GM19023 (cell line): ENCODE measurements around the gene XYLT1.
A peak's percentile ranks its signal among the peaks of the same experiment; 100 is the strongest.
"Not testable (repeated sequence)": the region's sequence is repeated elsewhere in the genome, so short reads cannot be mapped to it uniquely, and the experiment has no call there.

Experiments
- ATAC-seq: cut with Tn5 transposase; IDR thresholded peaks from one replicate; pipeline ENCODE4 v1.9.1; 2021; ENCODE audit warnings: mild to moderate bottlenecking, moderate library complexity; ENCODE audit not compliant: unreplicated experiment

The XYLT1 gene

GRCh38 chr16:17313793-17314547, 156.8 kb downstream of the XYLT1 start:
- no peak for ATAC-seq

DNA sequence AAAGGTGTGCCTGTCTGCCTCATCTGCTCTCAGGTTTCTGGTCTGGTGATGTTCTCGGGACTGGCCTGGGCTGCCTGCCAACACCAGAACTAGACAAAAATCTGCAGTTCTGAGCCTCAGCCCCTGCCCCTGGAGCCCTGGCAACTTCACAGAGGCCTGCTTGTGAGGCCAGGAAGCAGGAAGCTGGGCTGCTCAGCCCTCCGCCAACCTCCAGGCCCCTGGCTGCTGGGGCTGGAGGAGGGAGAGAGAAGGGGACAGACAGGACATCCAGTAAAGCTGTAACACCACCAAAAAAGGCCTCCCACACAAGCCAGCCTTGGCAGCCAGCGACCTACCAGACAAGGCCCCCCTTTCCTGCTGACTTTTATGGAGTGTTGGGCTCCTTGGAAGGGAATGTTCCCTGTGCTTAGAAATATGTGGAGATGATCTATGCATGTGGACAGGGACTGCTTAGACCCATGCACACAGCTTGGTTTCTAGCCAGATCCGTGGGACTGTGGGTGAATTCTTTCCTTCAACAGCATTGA, 157.6 kb downstream of the XYLT1 start:
- ATAC-seq: no peak

- ATAC-seq: no peak
Observed at GRCh38 chr16:17312094-17312710, 158.6 kb downstream of the XYLT1 start.

GRCh38 chr16:17311333-17312093, 159.2 kb downstream of the XYLT1 start:
- no peak for ATAC-seq

DNA sequence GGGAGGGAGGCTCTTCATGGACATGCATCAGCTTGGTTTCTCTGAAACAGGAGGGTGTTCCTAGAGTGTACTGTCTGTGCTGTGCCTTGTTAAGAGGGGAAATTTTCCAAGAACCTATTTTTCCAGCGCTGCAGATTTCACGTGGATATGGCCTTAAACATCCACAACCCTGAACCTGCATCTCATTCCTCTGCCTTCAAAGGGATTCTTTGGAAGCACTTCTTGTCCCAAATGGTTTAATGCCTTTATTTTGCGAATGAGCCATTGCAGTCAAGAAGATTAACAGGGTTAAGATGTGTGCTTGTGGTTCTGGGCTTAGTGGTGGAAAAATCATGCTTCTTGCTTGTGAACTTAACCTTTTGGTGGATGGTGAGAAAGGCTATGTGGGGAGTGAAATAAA, 161.2 kb downstream of the XYLT1 start:
- ATAC-seq: no peak

GRCh38 chr16:17308186-17308585, 162.6 kb downstream of the XYLT1 start:
- no peak for ATAC-seq

- ATAC-seq: no peak
Observed at GRCh38 chr16:17307504-17307903, 163.3 kb downstream of the XYLT1 start.

- no peak for ATAC-seq
Observed at GRCh38 chr16:17306745-17307144, 164.0 kb downstream of the XYLT1 start.

DNA sequence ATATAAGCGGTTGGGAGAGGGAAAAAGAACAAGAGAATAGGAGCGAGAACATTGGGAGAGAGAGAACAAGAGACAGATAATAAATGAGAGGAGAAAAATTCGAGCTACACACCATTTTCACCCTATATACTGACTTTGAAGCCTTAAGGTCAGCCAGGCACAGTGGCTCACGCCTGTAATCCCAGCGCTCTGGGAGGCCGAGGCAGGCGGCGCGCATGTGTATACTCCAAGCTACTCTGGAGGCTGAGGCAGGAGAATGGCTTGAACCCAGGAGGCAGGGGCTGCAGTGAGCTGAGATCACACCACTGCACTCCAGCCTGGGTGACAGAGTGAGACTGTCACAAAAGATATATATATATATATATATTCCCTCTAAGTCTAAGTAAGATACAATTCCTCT, 164.5 kb downstream of the XYLT1 start:
- not testable (repeated sequence) for ATAC-seq

DNA sequence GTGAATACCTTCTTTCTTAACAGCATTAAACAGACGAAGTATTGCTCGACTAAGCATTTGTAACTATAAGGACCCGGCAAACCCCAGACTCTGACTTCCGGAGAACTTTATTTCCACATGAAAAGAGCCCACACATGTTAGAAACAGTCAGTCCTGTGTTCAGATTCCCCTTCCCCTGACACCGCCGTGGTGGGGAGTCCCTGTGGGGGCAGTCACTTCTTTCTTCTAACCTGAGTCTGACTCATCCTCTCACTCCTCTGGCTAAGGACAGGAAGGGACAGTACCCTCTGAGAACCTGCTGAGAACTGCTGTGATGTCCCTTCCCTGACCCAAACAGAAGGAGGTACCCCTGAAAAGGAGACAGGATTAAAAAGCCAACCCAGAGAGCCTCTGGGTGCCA, 165.1 kb downstream of the XYLT1 start:
- ATAC-seq: no peak

DNA sequence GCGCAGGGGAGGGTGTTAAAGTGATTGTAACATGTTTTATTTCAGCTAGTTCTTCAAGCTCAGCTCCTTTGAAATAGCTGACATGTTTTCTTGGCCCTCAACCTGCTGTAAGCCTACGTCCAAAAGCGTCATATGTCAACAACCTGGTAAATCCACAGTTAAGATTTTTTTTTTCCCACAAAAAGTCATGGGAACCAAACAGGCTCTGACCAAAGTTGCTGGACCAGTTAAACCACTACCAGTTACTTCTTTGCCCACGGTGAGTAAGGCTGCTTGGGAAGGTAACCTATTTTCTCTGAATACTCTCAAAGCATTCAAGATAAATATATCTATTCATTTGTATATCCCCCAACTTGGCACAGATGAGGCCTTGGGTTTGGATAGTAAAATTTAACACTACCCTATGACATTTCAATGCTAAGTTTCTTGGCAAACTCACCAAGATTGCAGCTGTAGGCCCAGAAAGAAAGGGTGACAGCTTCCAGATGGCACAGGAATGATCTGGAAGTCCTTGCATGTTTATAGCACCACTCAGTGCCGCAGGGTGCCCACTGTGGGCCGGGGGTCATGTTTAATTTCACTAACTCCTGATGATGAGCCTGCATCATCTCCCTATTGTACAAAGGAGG, 166.2 kb downstream of the XYLT1 start:
- no peak for ATAC-seq

DNA sequence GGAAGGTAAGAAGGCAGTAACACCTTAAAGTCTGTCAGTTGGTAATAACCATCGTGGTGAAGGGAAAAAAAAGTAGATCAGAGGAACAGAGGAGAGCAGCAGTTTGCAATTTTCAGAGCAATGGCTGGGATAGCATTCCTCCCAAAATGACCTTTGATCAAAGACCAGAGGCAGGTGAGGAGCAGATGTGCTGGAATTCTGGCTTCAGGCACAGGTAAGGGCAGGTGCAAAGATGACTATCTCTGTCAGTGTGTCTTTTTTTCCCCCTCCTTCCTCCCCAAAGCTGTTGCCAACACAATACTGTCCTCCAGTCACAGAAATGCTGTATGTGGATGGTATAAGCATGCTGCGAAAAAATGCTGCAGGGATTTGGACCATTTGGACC, 166.7 kb downstream of the XYLT1 start:
- ATAC-seq: no peak

- ATAC-seq: no peak
Observed at GRCh38 chr16:17303101-17303500, 167.7 kb downstream of the XYLT1 start.

DNA sequence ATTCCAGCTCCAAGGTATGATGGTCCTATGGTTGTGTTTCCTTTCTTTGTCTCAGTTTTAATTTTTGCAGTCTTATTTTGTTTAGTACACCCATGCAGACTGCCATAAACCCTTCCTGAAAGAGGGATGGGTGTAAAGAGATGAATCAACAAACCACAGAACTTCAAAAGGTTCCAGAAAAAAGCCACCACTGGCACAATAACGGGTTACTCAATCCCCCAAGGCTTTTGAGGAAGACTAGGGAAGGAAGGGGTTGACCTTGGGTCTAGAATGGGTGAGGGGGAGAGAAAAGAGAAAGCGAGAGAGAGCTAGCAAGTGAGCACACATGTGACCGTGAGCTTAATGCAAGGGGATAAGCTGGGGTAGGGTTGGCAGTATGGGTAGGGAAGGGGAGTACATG, 168.1 kb downstream of the XYLT1 start:
- no peak for ATAC-seq

DNA sequence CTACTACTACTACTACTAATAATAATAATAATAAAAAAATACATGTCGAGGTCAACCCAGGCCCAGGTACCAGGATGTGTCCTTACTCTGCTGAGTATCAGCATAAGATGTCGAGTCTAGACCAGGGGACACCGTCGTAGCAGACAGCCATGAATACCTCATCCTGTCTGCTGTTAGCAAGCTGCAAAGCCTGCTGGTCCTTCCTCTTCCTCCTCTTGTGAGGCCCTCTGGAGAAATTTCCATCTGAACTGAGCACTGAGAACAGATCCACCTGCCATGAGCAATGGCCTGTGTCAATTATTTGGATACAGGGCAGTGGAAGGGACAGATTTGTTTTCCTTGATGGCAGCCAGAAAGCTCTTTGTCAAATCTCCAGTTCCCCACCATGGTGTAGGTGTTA, 168.5 kb downstream of the XYLT1 start:
- ATAC-seq: peak; percentile 5

- peak; percentile 83 for ATAC-seq
Observed at GRCh38 chr16:17301593-17302135, 169.1 kb downstream of the XYLT1 start.

- no peak for ATAC-seq
Observed at GRCh38 chr16:17301184-17301583, 169.6 kb downstream of the XYLT1 start.

- no peak for ATAC-seq
Observed at GRCh38 chr16:17299790-17300189, 171.0 kb downstream of the XYLT1 start.

DNA sequence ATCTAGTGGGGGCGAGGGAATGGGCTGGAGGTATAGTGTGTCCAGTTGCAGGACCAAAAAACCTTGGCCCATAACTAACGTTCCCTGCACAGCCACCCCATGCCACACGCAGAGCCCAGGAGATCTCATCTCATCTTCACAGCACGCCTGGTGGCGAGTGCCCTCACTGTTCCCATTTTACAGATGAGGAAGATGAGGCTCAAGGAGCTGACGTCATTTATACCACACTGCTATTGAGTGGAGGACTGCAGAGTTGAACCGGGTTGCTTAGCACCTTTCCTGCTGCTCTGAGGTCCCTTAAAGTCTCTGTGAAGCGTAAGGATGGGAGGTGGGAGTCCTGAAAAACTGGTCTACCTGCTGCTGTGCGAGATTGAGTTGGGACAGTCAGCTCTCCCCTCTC, 172.5 kb downstream of the XYLT1 start:
- no peak for ATAC-seq

DNA sequence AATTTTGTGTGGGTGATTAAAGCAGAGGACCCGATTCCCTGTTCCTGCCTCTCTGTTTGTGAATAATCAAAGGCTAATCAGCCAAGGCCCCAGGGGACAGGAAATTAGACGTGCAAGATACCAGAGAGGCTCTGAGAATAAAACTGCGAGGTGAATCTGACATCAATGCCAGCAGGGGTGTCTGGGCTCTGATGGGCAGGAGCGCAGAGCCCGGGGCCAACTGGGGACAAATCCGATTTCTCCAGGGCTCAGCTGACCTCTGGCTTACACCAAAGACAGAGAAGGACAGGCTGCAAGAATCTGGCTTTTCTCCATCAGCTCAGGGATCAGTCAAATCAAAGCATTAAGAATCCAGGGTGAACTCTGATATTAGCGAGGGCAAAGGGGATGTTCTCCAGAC, 174.3 kb downstream of the XYLT1 start:
- no peak for ATAC-seq

GRCh38 chr16:17295948-17296347, 174.8 kb downstream of the XYLT1 start:
- no peak for ATAC-seq
